Testis (tissue), 3 donors: Measurements from ENCODE around the gene CTDP1. TPM values are rescaled to one million over a fixed set of nuclear protein-coding genes. Genes with fewer than 3 reads are reported as not detected.
A peak's percentile ranks its signal among the peaks of the same experiment; 100 is the strongest.

Experiments used
- DNase-seq: peaks from one replicate; pipeline ENCODE4 v3.0.0-alpha.2; 2019
- H3K27ac ChIP-seq, 2 donors: fragments of 200-600 bp; sonication (generic); one replicate each; pipeline ENCODE4 v1.5.1; 2019
- H3K27me3 ChIP-seq: fragments of 200-600 bp; sonication (generic); one replicate; pipeline ENCODE4 v1.5.1; 2019
- H3K36me3 ChIP-seq: fragments of 200-600 bp; sonication (generic); one replicate; pipeline ENCODE4 v1.5.1; 2017; ENCODE audit warnings: low read depth; ENCODE audit errors: missing control alignments
- H3K4me1 ChIP-seq: fragments of 200-600 bp; sonication (generic); one replicate; pipeline ENCODE4 v1.5.1; 2019
- H3K4me3 ChIP-seq, 2 donors: fragments of 200-600 bp; sonication (generic); one replicate each; pipeline ENCODE4 v1.5.1; 2017 to 2019
- H3K9me3 ChIP-seq: fragments of 200-600 bp; sonication (generic); one replicate; pipeline ENCODE4 v1.5.1; 2017
- CTCF ChIP-seq, 3 experiments: fragments of 450-650 bp in 2 of 3; fragments of 200-600 bp in 1 of 3; sonication (generic) in 1 of 3; IDR thresholded peaks; one replicate each; pipeline ENCODE4 v1.5.1; 2016 to 2019; ENCODE audit warnings: antibody characterized with exemption in 3 of 3, mild to moderate bottlenecking in 2 of 3, moderate library complexity in 1 of 3
- POLR2A ChIP-seq: fragments of 450-650 bp; IDR thresholded peaks from one replicate; pipeline ENCODE4 v1.6.1; 2017; ENCODE audit warnings: antibody characterized with exemption, mild to moderate bottlenecking, moderate library complexity
- WGBS, 2 donors: methylation state at CpG; one replicate each; pipeline ENCODE4 v1.1.5; 2018; 5-methylcytosine and 5-hydroxymethylcytosine counted together
- intact Hi-C: fragments of 100-400 bp; cut with DNase I; formaldehyde crosslinking; loops from one replicate; pipeline ENCODE4 v1.15.1; 2023; ENCODE audit warnings: low total_unique reads
- polyA plus RNA-seq: library from polyadenylated mRNA; stranded (reverse); fragments of 350-450 nt; fragmentation: Illumina TruSeq; extraction: RNeasy Lipid Tissue Mini Kit (QIAGEN cat#74804); gene quantifications from one replicate; pipeline ENCODE4 v1.2.3, GENCODE V29; 2014; ENCODE audit warnings: low read depth, low replicate concordance; ENCODE audit not compliant: insufficient read depth
- total RNA-seq, 2 donors: library from RNA; depleted of rRNA; stranded (reverse); fragments of >200 nt; gene quantifications; one replicate each; pipeline ENCODE4 v1.2.3, GENCODE V29; 2016

The CTDP1 gene
- total and polyA plus RNA-seq, 3 donors from 2014 or later: 41.0 to 51.0 (median 47.2) TPM

GRCh38 chr18:79643054-79643984 lies 36.3 kb upstream of the CTDP1 start:
- H3K4me3 ChIP-seq: no peak overlapping the region
- no peaks in the 10 kb centered on the region for H3K4me1 ChIP-seq
- DNase-seq: no peak
- H3K27me3 ChIP-seq: no peaks in the 10 kb centered on the region
- WGBS, 2 donors: 81 to 85% methylated on average over 26 to 27 of the region's 27 CpGs
- no peaks in the 10 kb centered on the region for H3K36me3 ChIP-seq
- no peak for TF ChIP-seq POLR2A
- no peak for TF ChIP-seq CTCF (IDR thresholded peaks at IDR 0.05)
- no peaks in the 10 kb centered on the region for H3K9me3 ChIP-seq
- no peak overlapping the region for H3K27ac ChIP-seq
- intact Hi-C loops: loop anchor here (5.0 kb wide), 1 partner anchor 261 kb away; no protein-coding TSS in a partner anchor

GRCh38 chr18:79644006-79644665 lies 35.5 kb upstream of the CTDP1 start:
- Histone ChIP-seq H3K4me1 (no peaks in the 10 kb centered on the region), H3K4me3 (no peak overlapping the region), H3K9me3 (no peaks in the 10 kb centered on the region), H3K27me3 (no peaks in the 10 kb centered on the region), H3K36me3 (no peaks in the 10 kb centered on the region), H3K27ac (no peak overlapping the region)
- intact Hi-C loops: loop anchor here (5.0 kb wide), 1 partner anchor 262 kb away; no protein-coding TSS in a partner anchor
- DNase-seq: peak; percentile 74
- TF ChIP-seq CTCF (IDR thresholded peaks at IDR 0.05): peak; percentile 72 to 92 (median 83)
- no peak for TF ChIP-seq POLR2A
- WGBS, 2 donors: 21 to 25% methylated on average over 22 of the region's 22 CpGs

GRCh38 chr18:79644666-79645057 lies 34.9 kb upstream of the CTDP1 start:
- no peak for DNase-seq
- intact Hi-C loops: loop anchor here (5.0 kb wide), 1 partner anchor 262 kb away; no protein-coding TSS in a partner anchor
- TF ChIP-seq CTCF (IDR thresholded peaks at IDR 0.05) (no peak), POLR2A (no peak)
- Histone ChIP-seq H3K27me3 (no peaks in the 10 kb centered on the region), H3K4me3 (no peak overlapping the region), H3K9me3 (no peaks in the 10 kb centered on the region), H3K4me1 (no peaks in the 10 kb centered on the region), H3K36me3 (no peaks in the 10 kb centered on the region), H3K27ac (no peak overlapping the region)
- 74 to 80% methylated on average over 9 of the region's 9 CpGs for WGBS, 2 donors

- intact Hi-C loops: no loop called here
- no peak overlapping the region for H3K27ac ChIP-seq
- 86 to 88% methylated on average over 18 to 21 of the region's 21 CpGs for WGBS, 2 donors
These were observed 34.2 kb upstream of the CTDP1 start for GRCh38 chr18:79645291-79645983.

More at GRCh38 chr18:79645291-79645983, 34.2 kb upstream of the CTDP1 start:
- Histone ChIP-seq H3K4me1 (no peaks in the 10 kb centered on the region), H3K36me3 (no peaks in the 10 kb centered on the region), H3K27me3 (no peaks in the 10 kb centered on the region), H3K9me3 (no peaks in the 10 kb centered on the region), H3K4me3 (no peak overlapping the region)
- TF ChIP-seq POLR2A (no peak), CTCF (IDR thresholded peaks at IDR 0.05) (no peak)
- no peak for DNase-seq
